ENCODE results near the gene PIK3C2G. TPM values are rescaled to one million over a fixed set of nuclear protein-coding genes. Genes with fewer than 3 reads are reported as not detected.

The PIK3C2G gene
- total RNA-seq, 1 donor from 2014 or later = not detected

DNA sequence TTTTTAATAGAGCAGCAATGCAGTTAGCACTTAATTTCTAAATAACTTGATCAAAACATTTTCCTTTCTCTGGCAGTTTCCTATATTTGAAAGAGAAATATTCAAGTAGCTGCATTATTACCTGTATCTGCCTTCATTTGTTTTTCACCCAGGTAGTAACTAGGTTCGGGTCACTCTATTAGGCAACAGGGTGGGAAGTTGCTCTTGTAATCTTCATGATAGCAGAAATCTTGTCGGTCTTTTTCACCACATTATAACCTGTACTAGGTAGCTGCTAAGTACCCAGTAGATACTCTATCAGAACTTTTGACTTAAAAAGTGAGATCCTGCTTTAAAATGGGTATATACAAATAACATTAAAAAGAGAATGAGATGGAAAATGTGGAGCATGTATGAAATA is 2.4 kb upstream of the PIK3C2G start:
- H3K4me3 Mint-ChIP-seq = no peak overlapping the region
- no peak overlapping the region for H2AFZ ChIP-seq (replicated peaks)
- H3K4me3 ChIP-seq = no peak overlapping the region

DNA sequence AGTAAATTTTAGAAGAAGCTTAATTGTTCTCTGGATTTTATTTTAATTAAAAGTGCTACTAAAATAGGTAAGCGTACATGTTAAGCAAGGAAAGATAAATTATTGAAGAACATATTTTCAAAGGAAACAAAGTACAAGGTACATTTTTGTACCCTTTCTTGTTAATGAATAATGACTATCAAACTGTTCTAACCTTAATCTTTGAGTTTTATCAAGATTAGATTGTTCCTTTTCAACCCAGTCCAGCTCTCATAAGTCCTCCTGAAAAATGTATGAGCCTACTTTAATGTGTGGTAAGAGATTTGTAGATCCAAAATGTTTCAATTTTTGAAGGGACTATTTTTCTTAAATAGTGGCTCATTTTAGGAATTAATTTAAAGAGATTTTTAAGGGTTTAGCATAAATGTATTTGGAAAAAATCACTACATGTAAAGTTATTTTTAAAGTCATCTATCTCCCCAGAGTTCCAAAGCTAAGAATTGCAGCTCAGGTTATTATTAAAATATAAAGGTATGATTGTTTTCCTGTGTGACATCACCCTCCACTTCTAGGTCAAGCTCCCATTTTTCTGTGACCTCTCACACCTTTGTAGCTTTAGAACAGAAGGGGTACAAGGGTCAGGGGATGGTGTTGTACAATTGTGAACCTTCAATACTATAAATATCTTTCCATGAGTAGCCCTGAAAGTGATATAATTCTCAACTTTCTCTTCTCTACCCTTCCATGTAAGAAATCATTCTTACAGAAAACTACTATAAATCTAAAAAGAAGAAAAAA is 1.2 kb upstream of the PIK3C2G start:
- no peaks in the 10 kb centered on the region for H3K9me3 ChIP-seq (ENCODE audit: low read depth)
- Mint-ChIP-seq H3K36me3 (no peaks in the 10 kb centered on the region), H3K4me3 (no peak overlapping the region), H3K27me3 (ENCODE audit: insufficient read depth, low read depth) (no peaks in the 10 kb centered on the region), H3K9me3 (no peaks in the 10 kb centered on the region), H3K4me1 (peaks cover 9% of the 10 kb centered on the region), H3K27ac (no peak overlapping the region)
- H4K20me1 ChIP-seq (ENCODE audit: low read depth) = no peaks in the 10 kb centered on the region
- no peaks in the 10 kb centered on the region for H3K4me1 ChIP-seq
- TF ChIP-seq EZH2 (IDR thresholded peaks at IDR 0.05) (no peak), EZH2phosphoT487 (IDR thresholded peaks at IDR 0.05) (no peak)
- TF ChIP-seq, protein P1, sequence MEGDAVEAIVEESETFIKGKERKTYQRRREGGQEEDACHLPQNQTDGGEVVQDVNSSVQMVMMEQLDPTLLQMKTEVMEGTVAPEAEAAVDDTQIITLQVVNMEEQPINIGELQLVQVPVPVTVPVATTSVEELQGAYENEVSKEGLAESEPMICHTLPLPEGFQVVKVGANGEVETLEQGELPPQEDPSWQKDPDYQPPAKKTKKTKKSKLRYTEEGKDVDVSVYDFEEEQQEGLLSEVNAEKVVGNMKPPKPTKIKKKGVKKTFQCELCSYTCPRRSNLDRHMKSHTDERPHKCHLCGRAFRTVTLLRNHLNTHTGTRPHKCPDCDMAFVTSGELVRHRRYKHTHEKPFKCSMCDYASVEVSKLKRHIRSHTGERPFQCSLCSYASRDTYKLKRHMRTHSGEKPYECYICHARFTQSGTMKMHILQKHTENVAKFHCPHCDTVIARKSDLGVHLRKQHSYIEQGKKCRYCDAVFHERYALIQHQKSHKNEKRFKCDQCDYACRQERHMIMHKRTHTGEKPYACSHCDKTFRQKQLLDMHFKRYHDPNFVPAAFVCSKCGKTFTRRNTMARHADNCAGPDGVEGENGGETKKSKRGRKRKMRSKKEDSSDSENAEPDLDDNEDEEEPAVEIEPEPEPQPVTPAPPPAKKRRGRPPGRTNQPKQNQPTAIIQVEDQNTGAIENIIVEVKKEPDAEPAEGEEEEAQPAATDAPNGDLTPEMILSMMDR (IDR thresholded peaks at IDR 0.05) = no peak
- no peaks in the 10 kb centered on the region for H3K79me2 ChIP-seq (ENCODE audit: low read depth)
- no peak overlapping the region for H3K4me2 ChIP-seq
- H3K27ac ChIP-seq = no peak overlapping the region
- no peak overlapping the region for H3K4me3 ChIP-seq
- no peak overlapping the region for H3K9ac ChIP-seq
- H3K27me3 ChIP-seq = no peaks in the 10 kb centered on the region
- no peak for DNase-seq (ENCODE audit: low spot score)
- H3K36me3 ChIP-seq = no peaks in the 10 kb centered on the region
- no peak overlapping the region for H2AFZ ChIP-seq (replicated peaks)
- no peaks in the 10 kb centered on the region for H3F3A ChIP-seq (ENCODE audit: low read depth)

More for the DNA sequence above, 2.4 kb upstream of the PIK3C2G start:
- Histone ChIP-seq H3F3A (ENCODE audit: low read depth) (no peaks in the 10 kb centered on the region), H3K4me2 (no peak overlapping the region), H3K9me3 (ENCODE audit: low read depth) (no peaks in the 10 kb centered on the region), H3K9ac (no peak overlapping the region), H3K4me1 (no peaks in the 10 kb centered on the region), H3K27me3 (no peaks in the 10 kb centered on the region), H3K36me3 (no peaks in the 10 kb centered on the region), H4K20me1 (ENCODE audit: low read depth) (no peaks in the 10 kb centered on the region), H3K27ac (no peak overlapping the region), H3K79me2 (ENCODE audit: low read depth) (no peaks in the 10 kb centered on the region)
- no peak overlapping the region for H3K27ac Mint-ChIP-seq
- TF ChIP-seq EZH2phosphoT487 (IDR thresholded peaks at IDR 0.05) (no peak), EZH2 (IDR thresholded peaks at IDR 0.05) (no peak)
- TF ChIP-seq, protein P1 (IDR thresholded peaks at IDR 0.05) = no peak
- DNase-seq (ENCODE audit: low spot score) = no peak
- H3K27me3 Mint-ChIP-seq (ENCODE audit: insufficient read depth, low read depth) = no peaks in the 10 kb centered on the region
- no peaks in the 10 kb centered on the region for H3K36me3 Mint-ChIP-seq
- no peaks in the 10 kb centered on the region for H3K9me3 Mint-ChIP-seq
- peaks cover 9% of the 10 kb centered on the region for H3K4me1 Mint-ChIP-seq

DNA sequence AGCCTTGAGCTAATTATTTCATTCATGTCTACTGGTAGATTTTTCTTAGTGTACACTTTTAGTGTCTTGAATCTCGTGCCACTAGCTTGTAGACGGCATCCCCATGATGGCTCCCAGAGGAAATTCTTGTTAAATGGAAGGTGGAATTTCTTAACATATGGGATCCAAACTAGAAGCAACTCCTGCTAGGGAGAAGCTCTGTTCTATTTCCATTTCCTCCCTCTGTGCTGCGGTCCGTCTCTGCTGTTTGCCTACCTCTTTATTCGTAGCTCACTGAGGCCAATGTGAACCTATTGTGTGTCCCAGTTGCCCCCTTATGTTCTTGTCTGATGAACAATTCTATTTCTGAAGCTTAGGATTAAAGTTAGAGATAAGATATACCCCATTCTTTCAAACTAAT is 588 bp downstream of the PIK3C2G start:
- Mint-ChIP-seq H3K27ac (no peak overlapping the region), H3K4me1 (peaks cover 9% of the 10 kb centered on the region), H3K36me3 (no peaks in the 10 kb centered on the region), H3K4me3 (no peak overlapping the region), H3K27me3 (ENCODE audit: insufficient read depth, low read depth) (no peaks in the 10 kb centered on the region), H3K9me3 (no peaks in the 10 kb centered on the region)
- no peak overlapping the region for H3K9ac ChIP-seq
- no peaks in the 10 kb centered on the region for H3K4me1 ChIP-seq
- H3K4me3 ChIP-seq = no peak overlapping the region
- H3K4me2 ChIP-seq = no peak overlapping the region
- no peaks in the 10 kb centered on the region for H4K20me1 ChIP-seq (ENCODE audit: low read depth)
- TF ChIP-seq, protein P1 (IDR thresholded peaks at IDR 0.05) = no peak
- no peak for TF ChIP-seq EZH2 (IDR thresholded peaks at IDR 0.05)
- TF ChIP-seq EZH2phosphoT487 (IDR thresholded peaks at IDR 0.05) = no peak
- H3K36me3 ChIP-seq = no peaks in the 10 kb centered on the region
- H3K9me3 ChIP-seq (ENCODE audit: low read depth) = no peaks in the 10 kb centered on the region
- H3K79me2 ChIP-seq (ENCODE audit: low read depth) = no peaks in the 10 kb centered on the region
- H3F3A ChIP-seq (ENCODE audit: low read depth) = no peaks in the 10 kb centered on the region
- H2AFZ ChIP-seq (replicated peaks) = peak overlapping the region; percentile 67
- DNase-seq (ENCODE audit: low spot score) = no peak
- no peak overlapping the region for H3K27ac ChIP-seq
- no peaks in the 10 kb centered on the region for H3K27me3 ChIP-seq
